SK-N-MC (cell line): ENCODE measurements around the gene FSTL4.

Source experiments
- EZH2 ChIP-seq: fragments of 200-600 bp; sonication (generic); IDR thresholded peaks from one replicate; pipeline ENCODE4 v1.6.1; 2017; ENCODE audit warnings: antibody characterized with exemption
- POLR2AphosphoS5 ChIP-seq: IDR thresholded peaks from 2 replicates; pipeline ENCODE4 v1.6.1; 2012; ENCODE audit warnings: mild to moderate bottlenecking, low read depth, low read length, borderline replicate concordance

DNA sequence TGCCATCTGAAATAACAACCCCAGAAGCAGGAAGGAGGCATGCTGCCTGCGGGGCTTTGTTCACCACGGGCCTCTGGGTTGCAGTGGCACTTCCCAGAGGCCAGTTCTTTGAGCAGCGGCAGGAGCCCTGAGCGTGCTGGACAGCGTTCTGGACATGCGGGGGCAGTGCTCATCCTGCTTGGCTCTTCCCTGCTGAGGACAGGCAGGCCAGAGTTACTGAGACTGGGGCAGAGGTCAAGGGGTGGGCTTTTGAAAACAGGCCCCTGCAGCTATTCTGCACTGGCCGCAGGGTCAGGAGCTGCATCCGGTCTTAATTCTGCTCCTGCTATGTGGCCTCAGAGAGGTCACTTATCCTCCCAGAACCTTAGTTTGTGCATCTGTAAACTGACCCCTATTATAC, 258.6 kb downstream of the FSTL4 start:
- TF ChIP-seq POLR2AphosphoS5 (no peak), EZH2 (no peak)
